ENCODE results near the gene MRPL28. TPM values are rescaled to one million over a fixed set of nuclear protein-coding genes. Genes with fewer than 3 reads are reported as not detected.

Gene MRPL28
- polyA plus RNA-seq, 3 donors = 68.6 to 88.5 (median 88.1) TPM

GRCh38 chr16:351804-352520 lies 18.4 kb downstream of the MRPL28 start:
- Histone ChIP-seq H3K4me3 (replicated peaks in 1 of 3; ENCODE audit: low read depth in 2 of 3, low read length in 3 of 3) (peak overlapping the region; percentile 51 to 79 (median 73)), H3K36me3 (replicated peaks in 1 of 2; ENCODE audit: control insufficient read depth in 1 of 2, insufficient read depth in 2 of 2, low read length in 2 of 2) (peaks cover 5 to 10% of the 10 kb centered on the region in 2 donors), H3K9me3 (replicated peaks in 1 of 2; ENCODE audit: control insufficient read depth in 1 of 2, insufficient read depth in 1 of 2, low read length in 2 of 2) (no peaks in the 10 kb centered on the region), H3K9ac (ENCODE audit: insufficient read depth, low read length, poor library complexity, severe bottlenecking) (peak overlapping the region; percentile 81), H2AFZ (ENCODE audit: insufficient read depth, low read depth, low read length, poor library complexity, severe bottlenecking) (peak overlapping the region; percentile 56), H3K4me1 (ENCODE audit: control insufficient read depth in 1 of 2, insufficient read depth in 2 of 2, low read length in 2 of 2) (peaks cover 12 to 25% of the 10 kb centered on the region in 2 donors), H3K27me3 (ENCODE audit: control insufficient read depth in 2 of 2, insufficient read depth in 2 of 2, low read length in 2 of 2) (no peaks in the 10 kb centered on the region), H3K27ac (ENCODE audit: low read depth in 1 of 2, low read length in 2 of 2) (peak overlapping the region in 1 of 2 donors; percentile 56), H3K4me2 (replicated peaks; ENCODE audit: extremely low read depth, low read length, poor library complexity, severe bottlenecking) (peak overlapping the region; percentile 88), H4K20me1 (ENCODE audit: insufficient read depth, low read length) (peaks cover 38% of the 10 kb centered on the region), H3K79me2 (ENCODE audit: insufficient read depth, low read length) (peaks cover 49% of the 10 kb centered on the region)
- Mint-ChIP-seq H3K9me3 (peaks cover 0 to 2% (median 0%) of the 10 kb centered on the region in 7 donors), H3K4me3 (peak overlapping the region; percentile 84 to 87), H3K4me1 (peaks cover 37% of the 10 kb centered on the region), H3K36me3 (peaks cover 11 to 24% of the 10 kb centered on the region in 2 donors), H3K27ac (peak overlapping the region in 5 of 7 donors; percentile 56 to 82 (median 76)), H3K27me3 (ENCODE audit: low read depth in 3 of 3) (peaks cover 0 to 4% (median 3%) of the 10 kb centered on the region in 3 donors)
- intact Hi-C loops (cut with micrococcal nuclease) = loop anchor here (2.0 to 5.0 kb wide), 4 partner anchors 31 to 125 kb away; partner anchors contain the start of genes FAM234A (in 1 of the 2) and LUC7L (in 1 of the 2)
- TF ChIP-seq, protein P1, sequence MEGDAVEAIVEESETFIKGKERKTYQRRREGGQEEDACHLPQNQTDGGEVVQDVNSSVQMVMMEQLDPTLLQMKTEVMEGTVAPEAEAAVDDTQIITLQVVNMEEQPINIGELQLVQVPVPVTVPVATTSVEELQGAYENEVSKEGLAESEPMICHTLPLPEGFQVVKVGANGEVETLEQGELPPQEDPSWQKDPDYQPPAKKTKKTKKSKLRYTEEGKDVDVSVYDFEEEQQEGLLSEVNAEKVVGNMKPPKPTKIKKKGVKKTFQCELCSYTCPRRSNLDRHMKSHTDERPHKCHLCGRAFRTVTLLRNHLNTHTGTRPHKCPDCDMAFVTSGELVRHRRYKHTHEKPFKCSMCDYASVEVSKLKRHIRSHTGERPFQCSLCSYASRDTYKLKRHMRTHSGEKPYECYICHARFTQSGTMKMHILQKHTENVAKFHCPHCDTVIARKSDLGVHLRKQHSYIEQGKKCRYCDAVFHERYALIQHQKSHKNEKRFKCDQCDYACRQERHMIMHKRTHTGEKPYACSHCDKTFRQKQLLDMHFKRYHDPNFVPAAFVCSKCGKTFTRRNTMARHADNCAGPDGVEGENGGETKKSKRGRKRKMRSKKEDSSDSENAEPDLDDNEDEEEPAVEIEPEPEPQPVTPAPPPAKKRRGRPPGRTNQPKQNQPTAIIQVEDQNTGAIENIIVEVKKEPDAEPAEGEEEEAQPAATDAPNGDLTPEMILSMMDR (IDR thresholded peaks at IDR 0.05) = no peak
- DNase-seq = peak in 1 of 3 donors; percentile 4
- under 1% methylated on average over 93 of the region's 95 CpGs for WGBS (ENCODE audit: insufficient coverage)

DNA sequence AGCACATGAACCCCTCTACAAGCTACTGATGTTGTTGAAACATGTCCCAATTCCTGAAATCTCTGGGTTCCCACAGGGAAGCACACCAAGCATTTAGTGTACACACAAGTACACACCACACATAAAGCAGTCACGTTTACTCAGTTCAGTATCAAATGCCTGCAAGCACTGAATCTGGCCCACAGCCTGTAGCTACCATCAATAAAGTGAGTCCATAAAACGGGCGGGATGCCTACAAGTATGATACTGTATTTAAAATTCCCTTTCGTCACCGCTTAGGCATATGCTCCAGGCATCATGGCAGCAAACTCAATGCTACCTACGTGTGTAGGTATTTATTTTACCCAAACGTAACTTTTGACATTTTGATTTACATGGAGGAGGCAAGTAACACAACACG lies 20.1 kb downstream of the MRPL28 start:
- Mint-ChIP-seq H3K36me3 (peaks cover 24 to 41% of the 10 kb centered on the region in 2 donors), H3K9me3 (peaks cover 0 to 1% (median 0%) of the 10 kb centered on the region in 7 donors), H3K27ac (no peak overlapping the region), H3K4me3 (no peak overlapping the region), H3K4me1 (peaks cover 37% of the 10 kb centered on the region), H3K27me3 (ENCODE audit: low read depth in 3 of 3) (peaks cover 0 to 4% (median 0%) of the 10 kb centered on the region in 3 donors)
- peaks cover 56% of the 10 kb centered on the region for H4K20me1 ChIP-seq (ENCODE audit: insufficient read depth, low read length)
- TF ChIP-seq, protein P1 (IDR thresholded peaks at IDR 0.05) = no peak
- DNase-seq = no peak
- no peak overlapping the region for H2AFZ ChIP-seq (ENCODE audit: insufficient read depth, low read depth, low read length, poor library complexity, severe bottlenecking)
- H3K27ac ChIP-seq (ENCODE audit: low read depth in 1 of 2, low read length in 2 of 2) = no peak overlapping the region
- H3K36me3 ChIP-seq (replicated peaks in 1 of 2; ENCODE audit: control insufficient read depth in 1 of 2, insufficient read depth in 2 of 2, low read length in 2 of 2) = peaks cover 20 to 28% of the 10 kb centered on the region in 2 donors
- peaks cover 12 to 25% of the 10 kb centered on the region in 2 donors for H3K4me1 ChIP-seq (ENCODE audit: control insufficient read depth in 1 of 2, insufficient read depth in 2 of 2, low read length in 2 of 2)
- intact Hi-C loops (cut with micrococcal nuclease) = loop anchor here (5.0 kb wide), 2 partner anchors 48 to 123 kb away; partner anchors contain the start of gene LUC7L (in 1 of the 2)
- H3K9ac ChIP-seq (ENCODE audit: insufficient read depth, low read length, poor library complexity, severe bottlenecking) = no peak overlapping the region
- H3K4me2 ChIP-seq (replicated peaks; ENCODE audit: extremely low read depth, low read length, poor library complexity, severe bottlenecking) = no peak overlapping the region
- no peak overlapping the region for H3K4me3 ChIP-seq (replicated peaks in 1 of 3; ENCODE audit: low read depth in 2 of 3, low read length in 3 of 3)
- no peaks in the 10 kb centered on the region for H3K27me3 ChIP-seq (ENCODE audit: control insufficient read depth in 2 of 2, insufficient read depth in 2 of 2, low read length in 2 of 2)
- no peaks in the 10 kb centered on the region for H3K9me3 ChIP-seq (replicated peaks in 1 of 2; ENCODE audit: control insufficient read depth in 1 of 2, insufficient read depth in 1 of 2, low read length in 2 of 2)
- H3K79me2 ChIP-seq (ENCODE audit: insufficient read depth, low read length) = peaks cover 67% of the 10 kb centered on the region
- 98% methylated on average over 6 of the region's 8 CpGs for WGBS (ENCODE audit: insufficient coverage)

Data from CD14-positive monocyte (primary cell).